Measurements from ENCODE around the gene INPP5D. TPM values are rescaled to one million over a fixed set of nuclear protein-coding genes. Genes with fewer than 3 reads are reported as not detected.

The INPP5D gene
- total RNA-seq, 1 donor from 2014 or later, result 14.7 TPM

- no peaks in the 10 kb centered on the region for H3K79me2 ChIP-seq (ENCODE audit: insufficient read depth, low read length)
- DNase-seq (ENCODE audit: low read depth) (no peak), FAIRE-seq (no peak)
- Mint-ChIP-seq H3K4me3 (ENCODE audit: unreplicated experiment) (no peak overlapping the region), H3K9me3 (ENCODE audit: unreplicated experiment) (no peaks in the 10 kb centered on the region), H3K27ac (ENCODE audit: unreplicated experiment) (no peak overlapping the region), H3K27me3 (ENCODE audit: low read depth, unreplicated experiment) (peaks cover 27% of the 10 kb centered on the region), H3K36me3 (ENCODE audit: low read depth, unreplicated experiment) (no peaks in the 10 kb centered on the region), H3K4me1 (ENCODE audit: low read depth, unreplicated experiment) (peaks cover 18% of the 10 kb centered on the region)
- no peaks in the 10 kb centered on the region for H3K36me3 ChIP-seq (ENCODE audit: insufficient read depth, low read length)
- H3K27ac ChIP-seq (ENCODE audit: low read depth, low read length), result no peak overlapping the region
- peaks cover 4% of the 10 kb centered on the region for H3K4me1 ChIP-seq (ENCODE audit: insufficient read depth, low read length)
- no peak overlapping the region for H3K4me2 ChIP-seq (ENCODE audit: low read length)
- H2AFZ ChIP-seq (ENCODE audit: low read depth, low read length), result no peak overlapping the region
- H4K20me1 ChIP-seq (ENCODE audit: insufficient read depth, low read length), result no peaks in the 10 kb centered on the region
- no peak overlapping the region for H3K9ac ChIP-seq (ENCODE audit: low read length)
- no peak for TF ChIP-seq EZH2 (IDR thresholded peaks at IDR 0.05; ENCODE audit: insufficient read depth, low read length)
- no peak for TF ChIP-seq CTCF (IDR thresholded peaks at IDR 0.05; ENCODE audit: insufficient read depth, low read depth, low read length)
- H3K27me3 ChIP-seq (ENCODE audit: insufficient read depth, low read length), result no peaks in the 10 kb centered on the region
- H3K9me3 ChIP-seq (ENCODE audit: insufficient read depth, low read depth, low read length), result no peaks in the 10 kb centered on the region
- no peak overlapping the region for H3K4me3 ChIP-seq (ENCODE audit: insufficient read depth, low read depth, low read length)
Observed at GRCh38 chr2:233082222-233082930, 22.2 kb downstream of the INPP5D start.

- Histone ChIP-seq H3K9ac (ENCODE audit: low read length) (no peak overlapping the region), H3K9me3 (ENCODE audit: insufficient read depth, low read depth, low read length) (no peaks in the 10 kb centered on the region), H3K4me3 (ENCODE audit: insufficient read depth, low read depth, low read length) (no peak overlapping the region), H2AFZ (ENCODE audit: low read depth, low read length) (no peak overlapping the region), H3K27ac (ENCODE audit: low read depth, low read length) (no peak overlapping the region), H3K27me3 (ENCODE audit: insufficient read depth, low read length) (no peaks in the 10 kb centered on the region), H3K4me2 (ENCODE audit: low read length) (no peak overlapping the region), H3K79me2 (ENCODE audit: insufficient read depth, low read length) (no peaks in the 10 kb centered on the region), H3K36me3 (ENCODE audit: insufficient read depth, low read length) (no peaks in the 10 kb centered on the region), H3K4me1 (ENCODE audit: insufficient read depth, low read length) (peaks cover 4% of the 10 kb centered on the region), H4K20me1 (ENCODE audit: insufficient read depth, low read length) (no peaks in the 10 kb centered on the region)
- H3K27me3 Mint-ChIP-seq (ENCODE audit: low read depth, unreplicated experiment), result peaks cover 28% of the 10 kb centered on the region
- FAIRE-seq, result no peak
- no peaks in the 10 kb centered on the region for H3K36me3 Mint-ChIP-seq (ENCODE audit: low read depth, unreplicated experiment)
- no peak for TF ChIP-seq EZH2 (IDR thresholded peaks at IDR 0.05; ENCODE audit: insufficient read depth, low read length)
- no peak for TF ChIP-seq CTCF (IDR thresholded peaks at IDR 0.05; ENCODE audit: insufficient read depth, low read depth, low read length)
- no peak overlapping the region for H3K27ac Mint-ChIP-seq (ENCODE audit: unreplicated experiment)
- no peak for DNase-seq (ENCODE audit: low read depth)
- peaks cover 18% of the 10 kb centered on the region for H3K4me1 Mint-ChIP-seq (ENCODE audit: low read depth, unreplicated experiment)
- no peak overlapping the region for H3K4me3 Mint-ChIP-seq (ENCODE audit: unreplicated experiment)
- no peaks in the 10 kb centered on the region for H3K9me3 Mint-ChIP-seq (ENCODE audit: unreplicated experiment)
Observed at GRCh38 chr2:233082931-233083755, 23.0 kb downstream of the INPP5D start.
